Fibroblast of skin of scalp (primary cell): Measurements from ENCODE around the gene ACTN4.
"Not testable (repeated sequence)": the region's sequence is repeated elsewhere in the genome, so short reads cannot be mapped to it uniquely, and the experiment has no call there.

Source experiments
- DNase-seq: peaks from one replicate; pipeline ENCODE4 v3.0.0-alpha.2; 2013

The ACTN4 gene

DNA sequence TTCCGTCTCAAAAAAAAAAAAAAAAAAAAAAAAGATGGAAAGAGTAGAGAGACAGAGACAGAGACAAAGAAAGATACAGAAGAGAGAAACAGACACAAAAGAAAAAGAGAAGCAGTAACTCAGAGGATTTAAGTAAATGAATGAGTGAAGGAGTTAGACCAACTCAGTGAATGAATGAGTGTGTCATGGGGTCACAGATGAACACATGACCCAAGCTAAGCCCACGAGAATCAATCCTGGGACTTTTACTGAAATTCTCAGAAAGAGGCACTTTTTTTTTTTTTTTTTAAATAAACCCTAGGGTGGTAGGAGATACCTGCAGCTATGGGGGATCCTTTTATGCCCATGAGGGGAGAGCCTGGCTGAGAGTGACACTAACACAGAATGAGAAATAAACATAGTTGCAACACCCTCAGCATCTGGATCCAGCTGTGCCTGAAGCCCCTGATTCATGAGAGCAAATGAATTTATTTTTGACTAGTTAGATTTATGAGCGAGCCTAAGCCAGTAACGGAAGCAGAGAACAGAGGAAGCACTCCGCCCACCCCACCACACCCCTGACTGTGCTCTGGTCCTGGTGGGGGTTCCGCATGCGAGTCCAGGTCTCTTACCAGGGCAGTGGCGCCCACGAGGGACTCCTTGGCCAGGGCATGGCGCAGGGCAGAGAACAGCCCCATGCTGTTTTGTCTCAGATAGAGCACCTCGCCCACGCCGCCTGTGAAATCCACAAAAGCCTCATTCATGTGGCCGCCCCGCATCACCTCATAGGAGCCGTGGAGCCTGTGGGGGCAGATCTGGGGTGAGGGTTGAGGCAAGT is 92.2 kb downstream of the ACTN4 start:
- no peak for DNase-seq

DNA sequence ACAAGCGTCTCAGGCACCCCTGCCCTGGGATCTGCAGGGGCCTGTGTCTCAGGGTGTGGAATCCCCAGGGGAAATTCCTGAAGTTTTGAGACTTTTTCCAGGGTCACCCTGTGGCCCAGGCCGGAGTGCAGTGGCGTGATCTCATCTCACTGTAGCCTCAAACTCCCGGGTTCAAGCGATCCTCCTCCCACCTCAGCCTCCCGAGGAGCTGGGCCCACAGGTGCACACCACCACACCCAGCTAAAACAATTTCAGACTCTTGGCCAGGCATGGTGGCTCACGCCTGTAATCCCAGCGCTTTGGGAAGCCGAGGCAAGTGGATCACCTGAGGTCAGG is 92.8 kb downstream of the ACTN4 start:
- DNase-seq, result no peak

DNA sequence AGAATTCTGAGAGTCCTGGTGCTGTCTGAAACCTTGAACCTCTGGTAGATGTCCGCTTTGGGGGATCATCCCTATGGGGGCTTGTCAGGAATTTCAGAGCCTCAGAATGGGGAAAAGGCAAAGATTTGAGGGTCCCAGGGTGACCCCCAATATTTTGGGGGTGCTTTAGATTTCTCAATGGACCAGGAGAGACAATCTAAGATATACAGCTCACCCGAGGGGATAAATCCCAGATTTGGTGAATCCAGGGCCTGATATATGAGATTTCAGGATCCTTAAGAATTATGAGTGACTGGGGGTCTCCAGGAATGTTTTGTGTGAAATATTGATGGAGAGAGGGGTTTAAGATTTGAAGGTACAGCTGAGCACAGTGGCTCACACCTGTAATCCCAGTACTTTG is 93.5 kb downstream of the ACTN4 start:
- DNase-seq, result no peak

DNA sequence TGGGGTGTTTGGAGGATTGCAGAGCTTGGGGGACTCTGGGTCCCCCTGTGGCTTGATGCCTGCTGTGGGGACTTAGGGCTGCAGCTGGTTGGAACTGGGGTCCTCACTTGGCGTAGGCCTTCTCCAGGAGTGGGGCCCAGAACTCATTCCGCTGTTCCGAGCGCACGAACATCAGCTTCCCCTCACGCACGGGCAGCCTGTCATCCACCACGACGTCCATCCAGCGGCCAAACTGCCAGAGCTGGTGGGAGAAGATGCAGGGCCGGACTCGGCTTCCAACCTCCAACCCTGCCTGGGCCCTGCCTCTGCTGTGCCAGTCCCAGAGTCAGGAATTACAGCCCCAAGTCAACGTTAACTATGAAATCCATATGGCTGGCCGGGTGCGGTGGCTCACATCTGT is 94.2 kb downstream of the ACTN4 start:
- no peak for DNase-seq

DNA sequence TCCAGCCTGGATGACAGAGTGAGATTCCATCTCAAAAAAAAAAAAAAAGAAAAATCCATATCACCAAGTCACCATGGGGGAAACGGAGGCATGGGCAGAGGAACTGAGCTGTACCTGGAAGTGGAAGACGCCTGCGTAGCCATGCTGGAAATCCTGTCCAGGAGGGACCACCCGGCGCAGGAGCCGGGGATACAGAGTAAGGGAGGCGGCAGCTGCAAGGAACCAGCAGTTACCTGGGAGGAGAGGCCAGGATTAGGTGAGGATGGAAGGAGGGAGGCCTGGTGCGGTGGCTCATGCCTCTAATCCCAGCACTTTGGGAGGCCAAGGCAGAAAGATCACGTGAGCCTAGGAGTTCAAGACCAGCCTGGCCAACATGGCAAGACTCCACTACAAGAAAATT is 94.8 kb downstream of the ACTN4 start:
- no peak for DNase-seq

DNA sequence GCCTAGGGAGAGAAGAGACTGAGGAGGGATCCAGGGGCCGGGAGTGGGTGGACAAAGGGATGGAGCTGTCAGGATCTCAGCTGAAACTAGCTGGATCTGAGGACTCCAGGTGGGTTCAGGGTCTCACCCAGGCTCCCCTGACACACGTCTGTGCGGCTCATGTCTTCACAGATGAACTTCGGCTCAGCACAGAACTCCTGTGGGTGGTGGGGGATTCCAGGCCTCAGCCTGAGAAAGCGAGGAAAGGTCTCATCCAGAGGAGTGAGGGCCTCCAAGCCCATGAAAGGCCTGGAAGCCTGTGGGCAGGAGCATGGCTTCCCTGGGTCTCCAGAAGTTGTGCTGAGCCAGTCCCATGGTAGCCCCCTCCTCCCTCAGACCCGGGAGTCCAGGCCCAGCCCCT is 95.5 kb downstream of the ACTN4 start:
- no peak for DNase-seq

DNA sequence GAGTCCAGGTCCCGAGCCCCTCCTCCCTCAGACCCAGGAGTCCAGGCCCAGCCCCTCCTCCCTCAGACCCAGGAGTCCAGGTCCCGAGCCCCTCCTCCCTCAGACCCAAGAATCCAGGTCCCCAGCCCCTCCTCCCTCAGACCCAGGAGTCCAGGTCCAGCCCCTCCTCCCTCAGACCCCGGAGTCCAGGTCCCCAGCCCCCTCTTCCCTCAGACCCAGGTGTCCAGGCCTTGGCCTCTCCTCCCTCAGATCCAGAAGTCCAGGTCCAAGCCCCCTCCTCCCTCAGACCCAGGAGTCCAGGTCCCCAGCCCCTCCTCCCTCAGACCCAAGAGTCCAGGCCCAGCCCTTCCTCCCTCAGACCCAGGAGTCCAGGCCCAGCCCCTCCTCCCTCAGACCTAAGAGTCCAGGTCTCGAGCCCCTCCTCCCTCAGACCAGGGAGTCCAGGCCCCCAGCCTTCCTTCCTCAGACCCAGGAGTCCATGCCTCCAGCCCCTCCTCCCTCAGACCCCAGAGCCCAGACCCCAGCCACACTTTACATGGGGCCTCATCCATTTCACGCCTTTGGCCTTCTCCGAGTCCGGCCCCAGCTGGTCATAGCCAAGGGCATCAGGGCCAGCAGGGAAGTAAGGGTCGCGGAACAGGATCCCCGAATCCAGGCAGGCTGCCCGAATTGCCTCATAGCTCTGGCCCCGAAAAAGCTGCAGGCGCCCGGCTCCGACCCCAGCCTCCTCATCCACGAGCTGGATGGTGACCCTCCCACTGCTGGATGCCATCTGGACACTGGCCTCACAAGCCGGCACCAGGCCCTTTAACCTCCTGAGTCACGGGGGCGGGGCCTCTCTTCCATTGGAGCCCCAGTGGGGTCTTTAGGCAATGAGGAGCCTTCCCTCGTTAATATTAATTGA is 96.2 kb downstream of the ACTN4 start:
- DNase-seq, result no peak

DNA sequence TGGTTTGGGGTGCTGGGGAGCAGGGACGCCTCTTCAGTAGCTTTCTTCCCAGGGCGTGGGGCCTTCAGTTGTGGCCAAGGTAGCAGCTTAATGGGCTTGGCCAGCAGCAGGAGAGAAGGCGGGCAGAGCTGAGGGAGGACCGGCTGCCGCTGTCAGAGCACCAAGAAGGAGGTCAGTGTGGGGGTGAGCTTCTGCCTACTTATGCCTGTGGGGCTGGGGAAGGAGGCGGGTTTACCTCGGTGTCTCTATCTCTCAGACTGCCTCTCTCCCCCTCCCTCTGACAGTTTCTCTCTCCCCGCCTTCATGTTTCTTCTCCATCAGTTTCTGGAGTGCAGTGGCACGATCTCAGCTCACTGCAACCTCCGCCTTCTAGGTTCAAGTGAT is 96.8 kb downstream of the ACTN4 start, which contains the start of gene CAPN12:
Gene CAPN12 (minus strand): TSS at position 177 of the 384 bp plus-strand sequence. CDS start 309 bp downstream, outside the sequence.
- DNase-seq, result no peak

DNA sequence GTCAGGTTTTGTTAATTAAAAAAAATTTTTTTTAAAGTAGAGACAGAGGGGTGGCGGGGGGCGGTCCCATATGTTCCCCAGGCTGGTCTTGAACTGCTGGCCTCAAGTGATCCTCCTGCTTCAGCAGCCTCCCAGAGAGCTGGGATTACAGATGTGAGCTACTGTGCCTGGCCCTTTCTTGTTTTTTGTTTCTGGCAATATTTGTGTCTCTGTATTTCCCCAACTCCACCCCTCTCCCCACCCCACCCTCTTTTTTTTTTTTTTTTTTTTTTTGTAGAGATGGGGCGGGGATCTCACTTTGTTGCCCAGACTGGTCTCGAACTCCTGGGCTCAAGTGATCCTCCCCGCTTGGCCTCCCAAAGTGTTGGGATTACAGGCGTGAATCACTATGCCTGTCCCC is 97.4 kb downstream of the ACTN4 start:
- no peak for DNase-seq

DNA sequence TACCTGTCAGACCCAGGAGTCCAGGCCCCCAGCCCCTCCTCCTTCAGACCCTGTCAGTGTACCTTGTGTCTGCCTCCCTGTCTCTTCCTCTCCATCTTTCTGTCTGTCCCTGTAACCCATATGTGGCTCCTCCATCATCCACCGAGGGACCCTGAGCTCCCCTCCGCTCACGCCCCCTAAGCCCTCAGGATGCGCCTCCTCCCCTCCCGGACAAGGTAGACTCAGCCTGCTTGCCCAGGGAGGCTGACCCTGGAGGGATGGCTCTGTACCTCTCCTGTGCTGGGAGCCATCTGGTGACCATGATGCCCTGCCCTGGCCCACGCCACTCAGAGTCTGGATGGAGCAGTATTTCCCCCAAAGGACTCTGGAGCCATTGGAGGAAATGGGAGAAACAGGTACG is 97.9 kb downstream of the ACTN4 start:
- DNase-seq, result no peak

DNA sequence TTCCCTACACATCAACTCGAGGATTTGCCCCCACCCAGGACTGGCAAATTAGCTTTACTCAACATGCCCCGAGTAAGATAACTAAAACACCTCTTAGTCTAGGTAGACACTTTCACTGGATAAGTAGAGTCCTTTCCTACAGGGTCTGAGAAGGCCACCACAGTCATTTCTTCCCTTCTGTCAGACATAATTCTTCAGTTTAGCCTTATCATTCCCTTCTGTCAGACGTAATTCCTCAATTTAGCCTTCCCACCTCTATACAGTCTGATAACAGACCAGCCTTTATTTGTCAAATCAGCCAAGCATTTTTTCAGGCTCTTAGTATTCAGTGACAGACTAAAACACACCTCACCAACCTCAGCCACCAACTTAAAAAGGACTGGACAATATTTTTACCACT is 106.3 kb downstream of the ACTN4 start:
- not testable (repeated sequence) for DNase-seq

DNA sequence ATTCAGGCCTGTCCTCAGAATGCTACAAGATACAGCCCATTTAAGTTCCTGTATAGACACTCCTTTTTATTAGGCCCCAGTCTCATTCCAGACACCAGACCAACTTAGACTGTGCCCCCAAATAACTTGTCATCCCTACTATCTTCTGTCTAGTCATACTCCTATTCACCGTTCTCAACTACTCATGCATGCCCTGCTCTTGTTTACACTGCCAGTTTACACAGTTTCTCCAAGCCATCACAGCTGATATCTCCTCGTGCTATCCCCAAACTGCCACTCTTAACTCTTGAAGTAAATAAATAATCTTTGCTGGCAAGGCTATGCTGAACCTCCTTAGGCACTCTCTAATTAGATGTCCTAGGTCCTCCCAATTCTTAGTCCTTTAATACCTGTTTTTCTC is 106.7 kb downstream of the ACTN4 start:
- not testable (repeated sequence) for DNase-seq

DNA sequence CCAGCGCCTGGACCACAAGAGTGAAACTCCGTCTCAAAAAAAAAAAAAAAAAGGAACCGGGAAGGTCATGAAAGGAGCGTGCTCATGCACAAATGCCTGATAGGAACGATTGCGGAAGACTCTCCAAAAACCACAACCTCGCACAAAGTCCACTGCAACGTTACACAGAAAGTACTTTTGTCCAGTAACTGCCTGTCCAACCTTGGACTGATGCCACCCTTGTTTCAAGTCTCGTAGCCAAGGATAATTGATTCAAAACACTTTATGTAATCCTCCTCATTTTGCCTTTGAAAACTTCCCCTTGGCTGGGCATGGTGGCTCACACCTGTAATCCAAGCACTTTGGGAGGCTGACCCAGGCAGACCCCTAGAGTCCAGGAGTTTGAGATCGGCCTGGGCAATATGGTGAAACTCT is 112.1 kb downstream of the ACTN4 start:
- no peak for DNase-seq

DNA sequence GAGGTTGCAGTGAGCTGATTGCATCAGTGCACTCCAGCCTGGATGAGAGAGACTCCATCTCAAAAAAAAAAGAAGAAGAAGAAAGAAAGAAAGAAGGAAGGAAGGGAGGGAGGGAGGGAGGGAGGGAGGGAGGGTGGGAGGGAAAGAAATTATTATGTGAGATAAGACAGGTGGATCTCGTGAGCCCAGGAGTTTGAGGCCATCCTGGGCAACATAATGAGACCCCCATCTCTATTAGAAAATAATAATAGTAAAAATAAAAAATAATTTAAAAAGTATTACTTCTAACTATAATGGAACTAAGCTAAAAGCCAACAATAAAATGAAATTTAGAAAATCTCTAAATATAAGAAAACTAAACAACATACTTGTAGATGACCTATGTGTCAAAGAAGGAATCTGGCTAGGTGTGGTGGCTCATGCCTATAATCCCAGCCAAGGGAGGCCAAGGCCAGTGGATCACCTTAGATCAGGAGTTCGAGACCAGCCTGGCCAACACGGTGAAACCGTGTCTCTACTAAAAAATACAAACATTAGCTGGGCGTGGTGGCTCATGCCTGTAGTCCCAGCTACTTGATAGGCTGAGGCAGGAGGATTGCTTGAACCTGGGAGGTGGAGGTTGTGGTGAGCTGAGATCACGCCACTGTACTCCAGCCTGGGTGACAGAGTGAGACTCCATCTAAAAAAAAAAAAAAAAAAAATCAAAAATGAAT is 113.5 kb downstream of the ACTN4 start:
- not testable (repeated sequence) for DNase-seq

DNA sequence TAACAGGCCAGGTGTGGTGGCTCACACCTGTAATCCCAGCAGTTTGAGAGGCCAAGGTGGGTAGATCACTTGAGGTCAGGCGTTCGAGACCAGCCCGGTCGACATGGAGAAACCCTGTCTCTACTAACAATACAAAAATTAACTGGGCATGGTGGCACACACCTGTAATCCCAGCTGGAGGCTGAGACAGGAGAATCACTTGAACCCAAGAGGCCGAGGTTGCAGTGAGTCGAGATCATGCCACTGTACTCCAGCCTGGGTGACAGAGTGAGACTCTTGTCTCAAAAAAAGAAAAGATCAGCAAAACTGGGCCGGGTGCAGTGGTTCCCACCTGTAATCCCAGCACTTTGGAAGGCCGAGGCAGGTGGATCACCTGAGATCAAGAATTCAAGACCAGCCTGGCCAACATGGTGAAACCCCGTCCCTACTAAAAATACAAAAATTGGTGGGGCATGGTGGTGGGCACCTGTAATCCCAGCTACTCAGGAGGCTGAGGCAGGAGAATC is 114.5 kb downstream of the ACTN4 start:
- not testable (repeated sequence) for DNase-seq

DNA sequence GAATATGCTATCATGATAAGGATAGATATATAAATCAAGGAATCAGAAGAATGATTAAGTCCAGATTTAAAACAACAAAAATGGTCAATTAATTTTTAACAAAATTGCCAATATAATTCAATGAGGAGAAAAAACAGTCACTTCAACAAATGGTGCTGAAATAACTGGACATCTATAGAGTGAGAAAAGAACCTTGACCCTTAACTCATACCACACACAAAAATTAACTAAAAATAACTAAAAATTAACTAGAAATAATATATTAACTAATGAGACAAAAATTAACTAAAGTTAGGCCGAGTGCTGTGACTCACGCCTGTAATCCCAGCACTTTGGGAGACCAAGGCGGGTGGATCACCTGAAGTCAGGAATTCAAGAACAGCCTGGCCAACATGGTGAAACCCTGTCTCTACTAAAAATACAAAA is 116.4 kb downstream of the ACTN4 start:
- DNase-seq, result no peak

DNA sequence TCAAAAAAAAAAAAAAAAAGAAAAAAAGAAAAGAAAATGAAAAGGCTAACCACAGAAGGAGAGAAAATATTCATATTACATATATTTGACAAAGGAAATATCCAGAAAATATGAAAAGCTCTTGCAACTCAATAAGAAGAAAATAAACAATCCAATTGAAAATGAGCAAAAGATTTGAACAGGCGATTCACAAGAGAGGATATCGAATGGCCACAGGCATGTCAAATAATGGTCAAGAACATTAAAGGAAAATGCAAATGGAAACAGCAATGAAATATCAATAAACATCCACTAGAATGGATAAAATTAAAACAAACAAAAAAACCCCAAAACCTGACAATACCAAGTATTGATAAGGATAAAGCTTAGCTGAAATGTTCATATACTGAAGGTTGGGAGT is 117.8 kb downstream of the ACTN4 start:
- DNase-seq, result no peak

DNA sequence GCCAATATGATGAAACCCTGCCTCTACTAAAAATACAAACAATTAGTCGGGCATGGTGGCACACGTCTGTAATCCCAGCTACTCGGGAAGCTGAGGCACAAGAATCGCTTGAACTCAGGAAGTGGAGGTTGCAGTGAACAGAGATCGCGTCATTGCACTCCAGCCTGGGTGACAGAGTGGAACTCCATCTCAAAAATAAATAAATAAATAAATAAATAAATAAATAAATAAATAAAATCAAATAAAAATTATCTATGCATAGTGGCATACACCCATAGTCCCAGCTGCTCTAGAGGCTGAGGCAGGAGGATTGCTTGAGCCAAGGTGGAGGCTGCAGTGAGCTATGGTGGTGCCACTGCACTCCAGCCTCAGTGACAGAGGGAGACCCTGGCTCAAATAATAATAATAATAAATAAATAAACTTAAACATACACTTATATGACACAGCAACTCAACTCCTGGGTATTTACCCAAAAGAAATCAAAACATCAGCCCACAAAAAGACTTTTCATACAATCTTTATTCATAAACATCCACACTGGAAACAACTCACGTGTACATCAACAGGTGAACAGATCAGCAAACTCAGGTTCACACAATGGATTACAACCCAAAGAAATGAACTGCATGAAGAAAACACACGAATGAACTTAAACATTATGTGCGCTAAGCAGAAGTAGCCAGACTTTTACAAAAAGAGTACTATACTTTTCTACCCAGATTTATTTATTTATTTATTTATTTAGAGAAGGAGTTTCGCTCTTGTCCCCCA is 119.0 kb downstream of the ACTN4 start:
- DNase-seq, result no peak

DNA sequence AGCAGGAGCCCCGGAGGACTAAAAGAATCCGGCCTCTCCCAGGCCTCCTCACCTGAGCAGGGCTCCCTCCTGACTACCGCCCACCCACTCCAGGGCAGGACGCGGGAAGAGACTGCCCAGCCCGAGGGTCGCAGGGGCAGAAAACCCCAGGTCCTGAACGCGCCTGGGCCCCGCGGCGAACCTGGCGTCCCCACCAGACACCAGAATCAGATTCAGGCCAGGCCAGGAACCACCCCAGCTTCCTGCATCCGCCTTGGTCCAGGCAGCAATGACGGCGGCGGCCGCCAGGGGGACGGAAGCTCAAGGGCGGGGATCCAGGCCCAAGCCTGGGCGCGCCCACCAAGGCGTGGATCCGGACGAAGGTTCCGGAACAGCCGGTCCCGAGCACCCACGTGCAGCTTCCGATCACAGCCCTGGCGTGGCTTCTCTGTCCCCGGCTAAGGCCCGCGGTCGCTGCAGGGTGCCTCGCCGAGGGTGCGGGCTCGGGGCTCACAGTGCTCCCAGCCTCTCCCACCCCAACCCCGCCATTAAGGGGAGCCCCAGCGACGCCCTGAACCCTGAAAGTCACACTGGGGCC is 122.3 kb downstream of the ACTN4 start:
- DNase-seq, result peak; percentile 74

DNA sequence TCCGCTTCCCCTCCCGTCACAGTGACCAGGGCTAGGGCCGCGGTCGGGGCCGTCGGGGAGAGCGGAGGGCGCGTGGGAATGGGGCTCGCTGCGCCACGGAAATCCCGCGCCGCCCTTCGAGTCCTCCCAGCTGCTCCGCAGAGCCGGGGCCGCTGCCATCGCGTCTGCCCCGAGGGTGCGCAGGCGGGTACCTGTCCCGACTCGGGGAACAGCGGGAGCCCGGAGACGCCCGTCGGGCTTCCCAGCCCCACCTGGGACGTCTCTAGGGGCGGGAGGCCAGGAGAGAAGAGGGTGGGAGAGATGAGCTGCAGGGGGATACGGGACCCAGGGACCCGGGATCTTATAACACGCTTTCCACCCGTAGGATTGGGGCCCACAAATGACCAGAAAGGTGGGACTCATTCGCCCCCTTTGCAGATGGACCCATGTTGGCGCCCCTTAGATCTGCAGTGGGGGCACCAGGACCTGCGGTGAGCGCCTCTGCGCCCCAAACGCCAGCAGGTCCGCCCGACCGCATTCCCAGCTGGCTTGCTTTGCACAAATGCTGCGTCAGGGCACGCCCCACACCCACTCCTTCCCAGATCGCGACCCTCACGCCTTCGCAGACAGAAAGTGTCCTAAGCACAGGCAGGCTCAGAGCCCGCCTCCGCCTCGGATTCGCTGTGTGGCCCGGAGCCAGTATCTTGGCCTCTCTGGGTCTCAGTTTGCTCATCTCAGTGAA is 122.9 kb downstream of the ACTN4 start:
- DNase-seq, result not testable (repeated sequence)

DNA sequence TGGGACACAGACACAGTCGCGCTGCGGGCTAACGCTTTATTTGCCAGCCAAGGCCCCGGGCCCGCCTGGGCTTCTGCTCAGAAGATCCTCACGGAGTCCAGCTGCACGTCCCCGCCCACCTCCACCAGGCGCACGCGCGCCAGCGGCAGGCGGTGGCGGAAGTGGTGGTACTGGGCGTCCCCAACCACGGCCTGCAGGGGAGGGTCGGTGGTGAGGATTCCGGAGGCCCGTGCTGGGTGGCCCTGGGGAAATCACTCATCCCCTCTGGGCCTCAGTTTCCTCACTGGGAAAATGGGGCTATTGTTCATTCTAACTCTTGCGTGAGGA is 123.5 kb downstream of the ACTN4 start:
- not testable (repeated sequence) for DNase-seq
